Fibroblast of skin of back (primary cell): ENCODE data around the gene PMIS2. TPM values are rescaled to one million over a fixed set of nuclear protein-coding genes. Genes with fewer than 3 reads are reported as not detected.

Source experiments
- DNase-seq: peaks from one replicate; pipeline ENCODE4 v3.0.0-alpha.2; 2013
- polyA plus RNA-seq, 2 experiments: library from polyadenylated mRNA; unstranded; fragments of 120-200 nt; gene quantifications; one replicate each; pipeline ENCODE4 v1.2.1, GENCODE V29; 2013; ENCODE audit not compliant: insufficient read length in 2 of 2

PMIS2 gene
- not detected for polyA plus RNA-seq (2013, experiment 1 of 2; ENCODE audit: insufficient read length)
- not detected for polyA plus RNA-seq (2013, experiment 2 of 2; ENCODE audit: insufficient read length)

GRCh38 chr19:35585848-35586247 is at the start of gene PMIS2:
TSS of gene PMIS2 (plus strand) at chr19:35586173. CDS start at chr19:35586260, 87 bp downstream.
- DNase-seq = no peak

DNA sequence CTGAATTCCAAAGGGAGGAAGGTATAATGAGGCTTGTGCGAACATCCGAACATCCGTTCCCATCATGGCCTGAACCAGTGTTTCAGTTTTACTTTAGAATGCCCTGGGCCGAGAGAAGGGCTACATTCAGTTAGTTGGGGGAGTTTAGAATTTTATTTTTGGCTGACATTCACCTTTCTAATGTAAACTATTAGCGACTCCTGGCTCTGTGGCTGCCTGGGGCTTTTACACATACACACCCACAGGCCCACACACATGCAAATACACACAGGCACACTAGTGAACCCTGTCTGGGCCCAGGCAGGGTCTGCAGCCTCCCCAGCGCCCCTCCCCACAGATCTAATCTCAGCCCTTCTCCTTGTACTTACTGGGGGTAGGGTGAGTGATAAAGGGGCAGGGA is 46.7 kb upstream of the PMIS2 start:
- DNase-seq = no peak

GRCh38 chr19:35539850-35540249 is 46.1 kb upstream of the PMIS2 start:
- DNase-seq = no peak

- DNase-seq = no peak
Measured at GRCh38 chr19:35540356-35540927, 45.5 kb upstream of the PMIS2 start.

GRCh38 chr19:35542209-35542608 is 43.8 kb upstream of the PMIS2 start:
- DNase-seq = no peak

DNA sequence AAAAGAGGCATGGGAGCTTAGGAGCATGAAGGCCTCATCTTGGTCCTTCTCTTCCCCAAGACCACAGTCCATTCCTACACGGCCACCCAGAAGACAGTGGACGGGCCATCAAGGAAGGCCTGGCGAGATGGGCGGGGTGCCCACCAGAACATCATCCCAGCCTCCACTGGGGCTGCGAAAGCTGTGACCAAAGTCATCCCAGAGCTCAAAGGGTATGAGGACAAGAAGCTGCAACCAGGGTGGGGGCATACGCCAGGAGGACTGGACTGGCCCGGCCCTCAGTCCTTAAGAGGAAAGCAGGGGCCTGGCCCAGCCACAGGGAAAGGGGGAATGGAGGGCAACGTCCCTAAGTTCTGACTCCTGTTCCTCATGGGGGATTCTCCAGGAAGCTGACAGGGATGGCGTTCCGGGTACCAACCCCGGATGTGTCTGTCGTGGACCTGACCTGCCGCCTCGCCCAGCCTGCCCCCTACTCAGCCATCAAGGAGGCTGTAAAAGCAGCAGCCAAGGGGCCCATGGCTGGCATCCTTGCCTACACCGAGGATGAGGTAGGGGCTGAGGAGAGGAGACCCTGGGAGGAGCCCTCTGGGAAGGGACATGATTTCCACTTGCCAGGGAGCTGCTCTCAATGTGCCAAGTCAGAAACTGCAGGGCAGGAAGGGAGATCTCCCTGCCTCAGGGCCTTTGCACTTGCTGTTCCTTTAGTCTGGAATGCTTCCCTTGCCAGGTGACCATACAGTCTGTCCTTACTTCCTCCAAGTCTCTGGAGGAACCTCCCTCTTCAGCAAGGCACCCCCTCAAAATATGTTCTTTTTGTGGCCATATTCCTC is 42.5 kb upstream of the PMIS2 start:
- no peak for DNase-seq

- DNase-seq = no peak
Measured at GRCh38 chr19:35544110-35544802, 41.7 kb upstream of the PMIS2 start.

- peak; percentile 89 for DNase-seq
Measured at GRCh38 chr19:35545001-35545854, 40.7 kb upstream of the PMIS2 start, which contains the start of gene TMEM147. TSS of gene TMEM147 (plus strand) at chr19:35545626. CDS start at chr19:35545740, 114 bp downstream.

GRCh38 chr19:35545855-35546381 is 40.1 kb upstream of the PMIS2 start:
- peak; percentile 26 for DNase-seq

DNA sequence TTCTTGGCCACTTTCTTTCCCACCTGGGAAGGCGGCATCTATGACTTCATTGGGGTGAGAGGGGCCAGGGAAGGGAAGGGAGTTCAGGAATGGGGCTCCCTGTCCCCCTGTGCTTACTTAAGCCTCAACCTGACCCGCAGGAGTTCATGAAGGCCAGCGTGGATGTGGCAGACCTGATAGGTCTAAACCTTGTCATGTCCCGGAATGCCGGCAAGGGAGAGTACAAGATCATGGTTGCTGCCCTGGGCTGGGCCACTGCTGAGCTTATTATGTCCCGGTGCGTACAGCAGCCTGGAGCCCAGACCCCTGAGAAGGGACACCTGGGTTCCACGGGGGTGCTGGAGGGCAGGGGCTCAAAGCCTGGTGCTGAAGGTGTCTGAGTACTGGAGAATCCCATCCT is 39.4 kb upstream of the PMIS2 start:
- no peak for DNase-seq

- peak; percentile 63 for DNase-seq
Measured at GRCh38 chr19:35549174-35549788, 36.7 kb upstream of the PMIS2 start.

- no peak for DNase-seq
Measured at GRCh38 chr19:35549879-35550523, 36.0 kb upstream of the PMIS2 start.

- DNase-seq = no peak
Measured at GRCh38 chr19:35551091-35551810, 34.7 kb upstream of the PMIS2 start.

GRCh38 chr19:35552534-35553384 is 33.2 kb upstream of the PMIS2 start:
- no peak for DNase-seq

DNA sequence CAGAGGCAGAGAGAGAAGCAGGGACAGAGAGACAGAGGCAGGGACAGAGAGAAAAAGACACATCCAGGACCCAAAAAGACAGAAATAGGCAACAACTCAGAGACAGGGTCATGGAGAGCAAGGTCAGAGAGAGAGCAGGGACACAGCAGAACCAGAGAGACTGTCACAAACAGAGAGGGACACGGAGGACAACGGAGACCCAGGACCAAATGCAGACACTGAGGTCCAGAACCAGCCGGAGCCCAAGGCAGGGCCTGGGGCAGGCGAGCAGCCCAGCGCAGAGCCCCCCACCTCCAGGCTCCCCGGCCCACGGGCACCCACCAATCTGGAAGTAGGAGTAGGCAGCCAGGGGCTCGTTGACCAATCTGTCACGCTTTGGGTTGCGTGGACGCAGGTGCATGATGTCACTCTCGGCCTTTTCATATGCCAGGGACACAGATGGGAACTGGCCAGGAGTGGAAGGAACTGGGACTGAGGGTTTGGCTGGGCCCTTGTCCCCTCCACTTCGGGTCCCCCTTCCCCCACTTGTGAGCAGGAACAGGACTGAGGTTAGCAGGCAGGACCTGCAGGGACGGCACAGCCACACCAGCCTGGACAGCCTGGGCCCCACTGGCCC is 32.5 kb upstream of the PMIS2 start:
- no peak for DNase-seq

- no peak for DNase-seq
Measured at GRCh38 chr19:35554076-35554475, 31.9 kb upstream of the PMIS2 start.

DNA sequence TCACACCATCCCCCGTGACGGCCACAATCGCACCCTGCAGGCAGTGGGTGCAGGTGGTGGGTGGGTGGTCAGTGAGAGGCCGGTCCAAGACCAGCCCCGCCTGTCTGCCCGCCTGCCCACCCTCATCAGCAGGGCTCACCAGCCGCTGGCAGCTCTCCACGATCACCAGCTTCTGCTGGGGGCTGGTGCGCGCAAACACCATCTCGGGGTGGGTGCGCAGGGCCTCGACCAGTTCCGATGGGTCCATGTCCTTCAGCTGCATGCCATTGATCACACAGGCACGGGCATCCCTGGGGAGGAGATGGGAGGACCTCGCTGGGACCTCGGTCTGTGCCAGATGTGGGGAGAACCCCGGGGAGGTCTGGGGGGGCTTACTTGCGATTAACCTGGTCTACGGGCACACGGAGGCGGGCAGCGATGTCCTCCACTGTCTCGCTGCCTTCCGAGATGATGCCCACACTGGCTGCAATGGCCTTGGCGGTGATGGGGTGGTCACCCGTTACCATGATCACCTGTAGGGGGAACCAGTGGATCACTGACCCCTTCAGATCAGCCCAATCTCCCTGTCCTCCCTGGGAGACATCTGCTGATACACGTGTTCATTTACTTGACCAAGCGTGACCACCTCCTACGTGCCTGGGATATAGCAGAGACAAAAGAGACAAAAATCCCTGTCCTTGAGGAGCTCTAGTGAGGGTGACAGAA is 30.5 kb upstream of the PMIS2 start:
- DNase-seq = peak; percentile 38

DNA sequence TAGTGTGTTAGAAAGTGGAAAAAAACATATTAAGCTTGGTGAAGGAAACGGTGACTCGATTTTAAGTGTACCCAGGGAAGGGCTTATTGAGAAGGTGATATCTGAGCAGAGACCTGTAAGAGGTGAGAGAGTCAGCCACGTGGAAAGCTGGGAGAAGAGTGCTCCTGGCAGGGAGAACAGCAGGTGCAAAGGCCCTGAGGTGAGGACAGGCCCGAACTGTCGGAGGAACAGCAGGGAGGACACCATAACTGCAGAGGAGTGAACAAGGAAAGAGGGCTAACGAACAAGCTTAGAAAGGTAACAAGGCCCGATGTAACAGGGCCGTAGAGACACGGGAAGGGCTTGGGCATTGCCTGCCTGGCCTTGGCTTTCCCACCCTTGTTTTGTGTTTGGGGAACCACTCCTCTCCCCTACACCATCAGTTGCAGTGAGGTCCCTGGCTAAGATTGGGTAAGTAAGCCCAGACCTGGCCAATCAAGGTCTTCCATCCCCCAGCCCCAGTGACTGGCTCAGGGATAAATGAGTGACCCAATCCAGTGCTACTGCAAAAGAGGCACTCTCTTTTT is 29.9 kb upstream of the PMIS2 start:
- no peak for DNase-seq
